Body of pancreas (tissue), 4 donors: ENCODE results near the gene GGCT. TPM values are rescaled to one million over a fixed set of nuclear protein-coding genes. Genes with fewer than 3 reads are reported as not detected.
"Not testable (repeated sequence)": the region's sequence is repeated elsewhere in the genome, so short reads cannot be mapped to it uniquely, and the experiment has no call there.

Experiments
- ATAC-seq: fragments of 150-250 bp; one replicate; pipeline ENCODE4 v1.9.1; 2016
- DNase-seq, 4 donors: peaks; one replicate each; pipeline ENCODE4 v3.0.0-alpha.2; 2019
- H3K27ac ChIP-seq, 4 donors: fragments of 200-600 bp; sonication (generic); 1 replicate in 3 of 4; 2 replicates in 1 of 4; pipeline versions ENCODE4 v1.5.1 to v1.6.1; 2016 to 2019; ENCODE audit warnings: mild to moderate bottlenecking in 1 of 4, mixed read lengths in 1 of 4, moderate library complexity in 1 of 4
- H3K27me3 ChIP-seq, 2 donors: fragments of 200-600 bp; sonication (generic); one replicate each; pipeline ENCODE4 v1.6.0; 2016; ENCODE audit warnings: mild to moderate bottlenecking in 1 of 2
- H3K36me3 ChIP-seq, 2 donors: fragments of 200-600 bp; sonication (generic); replicated peaks in 1 of 2; 2 replicates each; pipeline ENCODE4 v1.5.1; 2016; ENCODE audit warnings: low read depth in 2 of 2; ENCODE audit not compliant: insufficient read depth in 1 of 2
- H3K4me1 ChIP-seq: fragments of 200-600 bp; sonication (generic); one replicate; pipeline ENCODE4 v1.6.0; 2016
- H3K4me3 ChIP-seq, 2 donors: fragments of 200-600 bp; sonication (generic); 1 replicate in 1 of 2; 2 replicates in 1 of 2; pipeline ENCODE4 v1.5.1; 2016 to 2019
- H3K9me3 ChIP-seq, 3 donors: fragments of 200-600 bp; sonication (generic); 1 replicate in 2 of 3; 2 replicates in 1 of 3; pipeline ENCODE4 v1.5.1; 2016
- CTCF ChIP-seq, 7 experiments: fragments of 450-650 bp in 4 of 7; fragments of 200-600 bp in 3 of 7; sonication (generic) in 3 of 7; IDR thresholded peaks; one replicate each; pipeline ENCODE4 v1.5.1; 2016 to 2019; ENCODE audit warnings: antibody characterized with exemption in 7 of 7
- POLR2A ChIP-seq, 3 donors: fragments of 450-650 bp; IDR thresholded peaks; one replicate each; pipeline ENCODE4 v1.6.1; 2016; ENCODE audit warnings: antibody characterized with exemption in 3 of 3, mild to moderate bottlenecking in 2 of 3
- WGBS, 2 donors: methylation state at CpG; one replicate each; pipeline ENCODE4 v1.1.5; 2017; 5-methylcytosine and 5-hydroxymethylcytosine counted together
- intact Hi-C: fragments of 100-400 bp; cut with DNase I; formaldehyde crosslinking; loops from one replicate; pipeline ENCODE4 v1.15.1; 2023
- total RNA-seq, 2 donors: library from RNA; depleted of rRNA; stranded (reverse); fragments of >200 nt; gene quantifications; one replicate each; pipeline ENCODE4 v1.1.0, GENCODE V29; 2016

Gene GGCT
- total RNA-seq, 2 donors from 2014 or later, result 13.5 to 42.2 TPM

- intact Hi-C loops, result no loop called here
- DNase-seq (no peak), ATAC-seq (no peak)
- Histone ChIP-seq H3K4me3 (no peak overlapping the region), H3K27me3 (no peaks in the 10 kb centered on the region), H3K36me3 (no peaks in the 10 kb centered on the region), H3K9me3 (no peaks in the 10 kb centered on the region), H3K4me1 (no peaks in the 10 kb centered on the region), H3K27ac (no peak overlapping the region)
- TF ChIP-seq CTCF (IDR thresholded peaks at IDR 0.05), result no peak
- no peak for TF ChIP-seq POLR2A (IDR thresholded peaks at IDR 0.05)
Observed at GRCh38 chr7:30528779-30529178, 24.1 kb upstream of the GGCT start.

- DNase-seq, H3K4me1 ChIP-seq, ATAC-seq, H3K27me3 ChIP-seq, H3K27ac ChIP-seq, H3K9me3 ChIP-seq, intact Hi-C loops, H3K36me3 ChIP-seq, H3K4me3 ChIP-seq: not testable (repeated sequence)
- WGBS, 2 donors, result 73% methylated on average over 1 of the region's 1 CpG
Observed at GRCh38 chr7:30527297-30527696, 22.7 kb upstream of the GGCT start.

GRCh38 chr7:30526163-30526562, 21.5 kb upstream of the GGCT start:
- Histone ChIP-seq H3K27me3 (no peaks in the 10 kb centered on the region), H3K4me1 (no peaks in the 10 kb centered on the region), H3K27ac (no peak overlapping the region), H3K36me3 (no peaks in the 10 kb centered on the region), H3K4me3 (no peak overlapping the region), H3K9me3 (no peaks in the 10 kb centered on the region)
- no peak for ATAC-seq
- TF ChIP-seq CTCF (IDR thresholded peaks at IDR 0.05) (no peak), POLR2A (IDR thresholded peaks at IDR 0.05) (no peak)
- no peak for DNase-seq
- WGBS, 2 donors, result 97% methylated on average over 4 of the region's 4 CpGs
- intact Hi-C loops, result no loop called here

GRCh38 chr7:30525429-30525828, 20.8 kb upstream of the GGCT start:
- no peaks in the 10 kb centered on the region for H3K36me3 ChIP-seq
- WGBS, 2 donors, result 68 to 78% methylated on average over 5 of the region's 5 CpGs
- H3K9me3 ChIP-seq, result no peaks in the 10 kb centered on the region
- no peaks in the 10 kb centered on the region for H3K4me1 ChIP-seq
- intact Hi-C loops, result no loop called here
- no peak overlapping the region for H3K4me3 ChIP-seq
- TF ChIP-seq CTCF (IDR thresholded peaks at IDR 0.05) (no peak), POLR2A (IDR thresholded peaks at IDR 0.05) (no peak)
- H3K27ac ChIP-seq, result no peak overlapping the region
- no peaks in the 10 kb centered on the region for H3K27me3 ChIP-seq
- DNase-seq (no peak), ATAC-seq (no peak)

- TF ChIP-seq POLR2A (IDR thresholded peaks at IDR 0.05) (no peak), CTCF (IDR thresholded peaks at IDR 0.05) (no peak)
- WGBS, 2 donors, result 31 to 41% methylated on average over 2 of the region's 2 CpGs
Observed at GRCh38 chr7:30524545-30524944, 19.9 kb upstream of the GGCT start.

More at GRCh38 chr7:30524545-30524944, 19.9 kb upstream of the GGCT start:
- H3K36me3 ChIP-seq, result no peaks in the 10 kb centered on the region
- H3K9me3 ChIP-seq, result no peaks in the 10 kb centered on the region
- no peak for DNase-seq
- peaks cover under 1% of the 10 kb centered on the region for H3K4me1 ChIP-seq
- intact Hi-C loops, result no loop called here
- H3K27me3 ChIP-seq, result no peaks in the 10 kb centered on the region
- H3K4me3 ChIP-seq, result no peak overlapping the region
- H3K27ac ChIP-seq, result no peak overlapping the region
- ATAC-seq, result no peak
